ENCODE results near the gene EPHA1.
"Not testable (repeated sequence)": the region's sequence is repeated elsewhere in the genome, so short reads cannot be mapped to it uniquely, and the experiment has no call there.

The EPHA1 gene

GRCh38 chr7:143405173-143406001 is 3.3 kb downstream of the EPHA1 start:
- DNase-seq (ENCODE audit: low read depth in 2 of 2), result no peak

- not testable (repeated sequence) for DNase-seq (ENCODE audit: low read depth in 2 of 2)
These were observed 6.4 kb downstream of the EPHA1 start for GRCh38 chr7:143402233-143402632.

GRCh38 chr7:143401265-143401664 is 7.4 kb downstream of the EPHA1 start:
- no peak for DNase-seq (ENCODE audit: low read depth in 2 of 2)

GRCh38 chr7:143399642-143400041 is 9.0 kb downstream of the EPHA1 start:
- DNase-seq (ENCODE audit: low read depth in 2 of 2), result no peak

GRCh38 chr7:143399151-143399550 is 9.5 kb downstream of the EPHA1 start:
- no peak for DNase-seq (ENCODE audit: low read depth in 2 of 2)

- no peak for DNase-seq (ENCODE audit: low read depth in 2 of 2)
These were observed 10.0 kb downstream of the EPHA1 start for GRCh38 chr7:143398616-143399015.

- no peak for DNase-seq (ENCODE audit: low read depth in 2 of 2)
These were observed 10.7 kb downstream of the EPHA1 start for GRCh38 chr7:143397710-143398530.

GRCh38 chr7:143396625-143397556 is 11.8 kb downstream of the EPHA1 start:
- no peak for DNase-seq (ENCODE audit: low read depth in 2 of 2)

GRCh38 chr7:143396182-143396581 is 12.5 kb downstream of the EPHA1 start:
- DNase-seq (ENCODE audit: low read depth in 2 of 2), result no peak

GRCh38 chr7:143395187-143396149 is 13.2 kb downstream of the EPHA1 start:
- DNase-seq (ENCODE audit: low read depth in 2 of 2), result no peak

GRCh38 chr7:143394777-143395176 is 13.9 kb downstream of the EPHA1 start:
- no peak for DNase-seq (ENCODE audit: low read depth in 2 of 2)

GRCh38 chr7:143394068-143394467 is 14.6 kb downstream of the EPHA1 start:
- DNase-seq (ENCODE audit: low read depth in 2 of 2), result no peak

GRCh38 chr7:143393267-143394041 is 15.2 kb downstream of the EPHA1 start:
- no peak for DNase-seq (ENCODE audit: low read depth in 2 of 2)

GRCh38 chr7:143392875-143393266 is 15.8 kb downstream of the EPHA1 start:
- DNase-seq (ENCODE audit: low read depth in 2 of 2), result no peak

- DNase-seq (ENCODE audit: low read depth in 2 of 2), result not testable (repeated sequence)
These were observed 16.2 kb downstream of the EPHA1 start for GRCh38 chr7:143392427-143392826.

- no peak for DNase-seq (ENCODE audit: low read depth in 2 of 2)
These were observed 16.9 kb downstream of the EPHA1 start for GRCh38 chr7:143391462-143392404.

- no peak for DNase-seq (ENCODE audit: low read depth in 2 of 2)
These were observed 17.8 kb downstream of the EPHA1 start for GRCh38 chr7:143390773-143391317.

GRCh38 chr7:143390104-143390772 is 18.4 kb downstream of the EPHA1 start:
- DNase-seq (ENCODE audit: low read depth in 2 of 2), result no peak
